GM12872 (cell line): Measurements from ENCODE around the gene KLHDC10.

Experiments used
- TF ChIP-seq, protein P1 (sequence below): IDR thresholded peaks from 3 replicates; pipeline ENCODE4 v1.5.1; 2011; ENCODE audit warnings: low read depth, mild to moderate bottlenecking, low read length, moderate library complexity; ENCODE audit not compliant: insufficient read depth

KLHDC10 gene

DNA sequence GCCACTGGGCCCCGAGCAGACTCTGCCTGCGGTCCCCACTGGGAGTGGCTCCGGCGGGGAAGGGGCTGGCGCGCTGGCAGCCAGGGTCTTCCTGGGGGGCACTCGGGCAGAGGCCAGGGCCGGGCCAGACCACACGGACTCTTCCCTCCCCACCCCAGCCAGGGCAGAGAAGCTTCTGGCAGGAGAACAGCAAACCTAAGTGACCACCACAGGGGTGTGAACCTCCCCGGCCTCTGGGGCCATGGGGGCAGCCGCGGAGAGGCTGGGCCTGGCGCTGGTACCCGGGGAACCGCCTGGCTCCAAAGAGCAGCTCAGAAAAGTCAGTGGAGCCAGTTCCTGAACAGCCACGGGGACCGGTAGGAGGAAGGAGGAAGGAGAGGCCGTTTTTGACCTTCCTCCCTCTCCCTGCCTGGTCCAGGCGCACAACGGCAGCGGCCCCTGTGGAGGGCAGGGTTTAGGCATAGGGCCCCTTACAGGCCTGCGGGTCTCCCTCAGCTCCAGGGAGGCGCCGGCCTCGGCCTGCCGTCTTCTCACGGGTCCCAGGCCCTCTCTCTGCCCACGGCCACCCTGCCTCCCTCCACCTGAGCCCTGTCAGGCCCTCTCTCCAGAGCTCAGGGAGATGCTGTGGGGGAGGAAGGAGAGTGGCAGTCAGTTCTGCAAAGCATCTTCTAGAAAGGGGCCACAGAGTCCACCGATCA, 83.0 kb downstream of the KLHDC10 start:
- TF ChIP-seq, protein P1, sequence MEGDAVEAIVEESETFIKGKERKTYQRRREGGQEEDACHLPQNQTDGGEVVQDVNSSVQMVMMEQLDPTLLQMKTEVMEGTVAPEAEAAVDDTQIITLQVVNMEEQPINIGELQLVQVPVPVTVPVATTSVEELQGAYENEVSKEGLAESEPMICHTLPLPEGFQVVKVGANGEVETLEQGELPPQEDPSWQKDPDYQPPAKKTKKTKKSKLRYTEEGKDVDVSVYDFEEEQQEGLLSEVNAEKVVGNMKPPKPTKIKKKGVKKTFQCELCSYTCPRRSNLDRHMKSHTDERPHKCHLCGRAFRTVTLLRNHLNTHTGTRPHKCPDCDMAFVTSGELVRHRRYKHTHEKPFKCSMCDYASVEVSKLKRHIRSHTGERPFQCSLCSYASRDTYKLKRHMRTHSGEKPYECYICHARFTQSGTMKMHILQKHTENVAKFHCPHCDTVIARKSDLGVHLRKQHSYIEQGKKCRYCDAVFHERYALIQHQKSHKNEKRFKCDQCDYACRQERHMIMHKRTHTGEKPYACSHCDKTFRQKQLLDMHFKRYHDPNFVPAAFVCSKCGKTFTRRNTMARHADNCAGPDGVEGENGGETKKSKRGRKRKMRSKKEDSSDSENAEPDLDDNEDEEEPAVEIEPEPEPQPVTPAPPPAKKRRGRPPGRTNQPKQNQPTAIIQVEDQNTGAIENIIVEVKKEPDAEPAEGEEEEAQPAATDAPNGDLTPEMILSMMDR = no peak

DNA sequence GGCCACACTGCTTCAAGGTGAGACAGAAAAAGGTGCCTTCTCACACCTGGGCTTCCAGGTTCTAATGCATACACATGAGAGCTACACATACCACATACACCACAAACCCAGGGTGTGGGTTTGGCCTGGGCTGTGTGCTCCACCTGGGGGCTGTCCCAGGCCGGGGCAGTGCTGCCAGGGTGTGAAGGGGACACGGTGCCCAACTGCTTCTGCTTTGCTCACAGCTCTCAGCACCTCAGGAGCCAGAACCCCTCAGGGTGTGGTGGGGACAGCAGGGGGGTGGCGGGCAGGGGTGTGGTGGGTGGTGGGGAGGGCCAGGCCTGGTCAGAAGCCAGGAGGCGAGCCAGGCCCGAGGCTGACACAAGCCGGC, 83.8 kb downstream of the KLHDC10 start:
- TF ChIP-seq, protein P1 = no peak

DNA sequence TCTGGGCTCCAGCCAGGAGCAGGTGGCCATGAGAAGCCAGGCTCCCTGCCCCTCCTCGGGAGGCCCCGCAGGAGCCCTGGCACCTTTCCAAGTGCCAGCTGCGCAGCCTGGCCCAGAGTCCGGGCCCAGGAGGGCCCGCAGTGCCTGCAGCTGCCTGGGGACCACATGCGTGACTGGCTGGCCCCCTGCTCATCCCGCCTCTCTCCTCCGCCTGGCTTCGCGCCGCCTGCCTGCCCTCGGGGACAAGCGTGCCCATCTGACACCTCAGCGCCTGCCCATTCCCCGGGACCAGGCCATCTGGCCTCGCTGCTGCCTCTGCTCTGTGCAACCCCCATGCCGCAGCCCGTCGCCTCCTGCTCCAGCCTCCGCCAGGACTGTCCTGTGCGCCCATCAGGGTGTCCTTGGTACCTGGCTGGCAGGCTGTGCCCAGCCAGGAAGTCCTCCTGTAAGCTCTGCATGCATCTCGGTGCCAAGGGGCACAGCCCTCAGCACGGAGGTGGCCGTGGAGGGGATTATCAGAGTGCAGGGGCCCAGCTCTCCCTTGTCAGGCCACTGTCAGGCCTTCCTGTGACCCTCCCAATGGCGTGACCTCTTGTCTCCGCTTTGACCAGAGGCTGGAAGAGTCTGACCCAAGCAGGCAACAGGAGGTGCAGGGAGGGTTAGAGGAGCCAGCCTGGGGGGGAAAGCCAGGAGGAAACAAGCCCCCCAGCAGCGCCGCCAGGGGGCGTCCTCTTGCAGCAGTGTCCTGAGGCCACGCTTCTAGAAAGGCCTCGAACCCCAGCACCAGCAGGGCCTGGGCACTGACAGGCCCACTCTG, 84.4 kb downstream of the KLHDC10 start:
- TF ChIP-seq, protein P1 = no peak

DNA sequence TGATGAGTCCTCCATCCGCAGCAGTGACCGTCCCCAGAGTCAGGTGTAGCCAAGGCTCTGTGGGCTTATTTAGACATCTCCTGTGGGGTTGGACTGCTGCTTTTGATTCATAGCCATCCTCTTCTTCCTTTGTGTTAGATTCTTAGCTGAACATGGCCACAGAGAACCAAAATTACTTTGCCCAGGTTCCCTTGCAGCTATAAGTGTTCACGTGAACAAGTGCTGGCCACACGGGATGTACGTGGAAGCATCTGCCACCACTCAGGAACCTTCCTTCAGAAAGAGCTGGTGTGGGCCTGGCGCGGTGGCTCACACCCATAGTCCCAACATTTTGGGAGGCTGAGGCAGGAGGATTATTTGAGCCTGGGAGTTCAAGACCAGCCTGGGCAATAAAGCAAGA, 85.8 kb downstream of the KLHDC10 start:
- TF ChIP-seq, protein P1 = no peak

DNA sequence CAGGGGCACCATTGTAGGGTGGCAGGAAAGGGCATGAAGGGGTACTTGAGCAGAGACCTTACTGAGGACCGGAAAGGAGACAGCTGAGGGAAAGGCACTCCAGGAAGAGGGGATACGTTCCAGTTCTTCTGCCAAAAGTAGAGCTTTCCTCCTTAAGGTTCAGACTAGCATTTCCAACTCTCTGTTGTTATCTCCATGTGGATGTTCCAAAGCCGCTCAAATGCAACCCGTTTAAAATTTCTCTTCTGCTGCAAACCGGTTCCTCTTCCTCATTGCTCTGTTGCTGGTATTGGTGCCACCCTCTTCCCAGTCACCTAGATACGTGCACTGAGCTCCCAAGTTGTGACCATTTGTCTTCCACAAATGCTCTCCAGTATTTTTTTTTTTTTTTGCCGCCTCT, 87.4 kb downstream of the KLHDC10 start:
- TF ChIP-seq, protein P1 = no peak

DNA sequence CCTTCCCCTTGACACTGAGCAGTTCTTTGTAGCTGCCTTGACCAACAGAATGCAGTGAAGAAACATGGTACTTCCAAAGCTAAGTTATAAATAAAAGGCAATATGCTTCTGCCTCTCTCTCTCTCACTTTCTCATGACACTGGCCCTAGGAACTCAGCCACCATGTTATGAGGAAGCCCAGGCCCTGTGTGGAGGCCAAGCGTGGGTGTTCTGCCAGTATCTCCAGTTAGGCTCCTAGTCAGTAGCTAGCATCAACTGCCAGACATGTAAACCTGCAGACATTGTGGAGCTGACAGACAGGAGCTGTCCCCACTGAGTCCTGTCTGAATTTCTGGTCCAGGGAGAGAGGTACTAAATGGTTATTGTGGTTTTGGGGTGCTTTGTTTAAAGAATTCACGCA, 89.7 kb downstream of the KLHDC10 start:
- TF ChIP-seq, protein P1 = no peak

DNA sequence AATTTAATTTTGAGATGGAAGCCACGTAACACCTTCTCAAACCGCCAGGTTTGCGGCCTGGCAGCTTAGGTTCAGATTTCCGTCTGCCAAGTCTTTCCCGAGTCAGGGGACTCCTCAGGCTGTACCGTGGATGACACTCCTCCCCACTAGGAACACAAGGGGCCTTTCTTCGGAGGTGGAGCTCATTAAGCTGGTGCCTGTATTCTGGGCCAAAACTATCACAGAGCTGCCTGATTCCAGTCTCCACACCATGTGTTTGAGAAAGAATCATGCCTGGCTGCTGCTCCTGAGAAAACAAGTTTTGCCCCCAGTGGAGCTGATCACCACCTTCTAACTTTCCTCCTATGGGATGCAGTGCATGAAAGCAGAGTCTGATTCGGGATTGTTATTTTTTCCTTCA, 90.1 kb downstream of the KLHDC10 start:
- TF ChIP-seq, protein P1 = no peak
